GM23248 (cell line): Measurements from ENCODE around the gene ZC2HC1C.

ENCODE experiments used
- EZH2 ChIP-seq: fragments of 200-600 bp; sonication (generic); IDR thresholded peaks from 2 replicates; pipeline ENCODE4 v1.6.1; 2018; ENCODE audit warnings: antibody characterized with exemption, mild to moderate bottlenecking; ENCODE audit not compliant: insufficient read depth, poor library complexity, severe bottlenecking
- EZH2phosphoT487 ChIP-seq: fragments of 200-600 bp; sonication (generic); IDR thresholded peaks from 2 replicates; pipeline ENCODE4 v1.6.1; 2018; ENCODE audit warnings: antibody characterized with exemption, moderate library complexity, mild to moderate bottlenecking, low read depth; ENCODE audit not compliant: insufficient read depth

DNA sequence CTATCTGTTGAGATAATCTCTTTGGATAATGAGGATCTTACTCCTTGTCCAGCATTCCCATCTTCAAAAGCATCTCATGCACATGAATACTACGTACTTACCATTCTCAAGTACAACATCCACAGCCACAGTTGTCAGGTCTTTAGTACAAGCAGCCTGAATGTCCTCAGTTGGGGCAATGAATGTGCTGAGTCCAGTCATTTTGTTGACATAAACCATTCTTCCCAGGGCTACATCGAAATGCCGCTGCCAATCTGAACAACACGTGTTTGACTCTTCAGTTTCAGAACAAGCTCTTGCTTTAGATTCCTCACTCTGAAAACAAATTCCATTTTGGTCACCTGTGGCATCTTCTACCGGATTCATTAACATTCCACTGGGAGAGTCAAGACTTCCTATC lies 23.2 kb upstream of the ZC2HC1C start:
- TF ChIP-seq EZH2 (no peak), EZH2phosphoT487 (no peak)
